Glutamatergic neuron (in vitro differentiated cells): ENCODE data around the gene TNN. TPM values are rescaled to one million over a fixed set of nuclear protein-coding genes. Genes with fewer than 3 reads are reported as not detected.

Experiments
- DNase-seq: peaks from one replicate; pipeline ENCODE4 v3.0.0; 2022
- H3K27ac Mint-ChIP-seq: one replicate; pipeline ENCODE4 v1.8.0; 2020; ENCODE audit warnings: mild to moderate bottlenecking, mixed read lengths, inconsistent platforms; ENCODE audit not compliant: unreplicated experiment
- H3K27me3 Mint-ChIP-seq: one replicate; pipeline ENCODE4 v1.8.0; 2020; ENCODE audit warnings: mild to moderate bottlenecking, moderate library complexity, mixed read lengths, inconsistent platforms; ENCODE audit not compliant: unreplicated experiment
- H3K36me3 Mint-ChIP-seq: one replicate; pipeline ENCODE4 v1.8.0; 2020; ENCODE audit warnings: mild to moderate bottlenecking, mixed read lengths, inconsistent platforms; ENCODE audit not compliant: unreplicated experiment
- H3K4me1 Mint-ChIP-seq: one replicate; pipeline ENCODE4 v1.8.0; 2020; ENCODE audit warnings: mild to moderate bottlenecking, low read depth, mixed read lengths, inconsistent platforms; ENCODE audit not compliant: unreplicated experiment
- H3K4me3 Mint-ChIP-seq: one replicate; pipeline ENCODE4 v1.8.0; 2020; ENCODE audit warnings: mild to moderate bottlenecking, mixed read lengths, inconsistent platforms; ENCODE audit not compliant: unreplicated experiment
- H3K9me3 Mint-ChIP-seq: one replicate; pipeline ENCODE4 v1.8.0; 2020; ENCODE audit warnings: mild to moderate bottlenecking, moderate library complexity, mixed read lengths, inconsistent platforms; ENCODE audit not compliant: unreplicated experiment
- total RNA-seq: library from RNA; stranded (reverse); fragmentation: NEBNext Ultra II Directional; extraction: Animal tissue kit (Norgen Biotek cat#: 25700); gene quantifications from one replicate; pipeline ENCODE4 v1.2.1, GENCODE V29; 2021; ENCODE audit not compliant: unreplicated experiment
- TF ChIP-seq, protein P1 (sequence below): fragments of 200-600 bp; sonication (generic); IDR thresholded peaks from one replicate; pipeline ENCODE4 v1.5.0; 2021; ENCODE audit not compliant: partially characterized antibody, unreplicated experiment

Gene TNN
- total RNA-seq, 1 donor from 2014 or later, result not detected

DNA sequence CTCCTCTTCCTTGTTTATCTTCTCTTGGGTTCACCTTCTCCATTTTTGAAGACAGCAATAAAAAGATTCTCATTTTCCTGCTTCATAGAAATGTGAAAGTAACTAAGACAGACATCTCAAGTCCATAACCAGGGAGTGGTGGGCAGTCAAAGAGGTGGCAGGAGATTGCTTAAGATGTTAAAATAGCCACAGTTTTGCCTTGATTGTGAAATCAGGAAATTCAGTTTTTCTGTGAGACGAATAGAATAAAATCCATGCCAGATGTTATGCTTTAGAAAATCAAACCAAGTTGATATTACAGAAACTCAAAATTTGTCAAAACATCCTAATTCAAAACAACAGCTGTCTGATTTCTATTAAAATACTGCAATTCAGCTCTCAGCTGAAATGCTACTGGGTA, 57.2 kb downstream of the TNN start:
- Mint-ChIP-seq H3K4me1 (no peaks in the 10 kb centered on the region), H3K9me3 (peaks cover 4% of the 10 kb centered on the region), H3K4me3 (no peak overlapping the region), H3K27ac (no peak overlapping the region), H3K36me3 (no peaks in the 10 kb centered on the region), H3K27me3 (peaks cover 2% of the 10 kb centered on the region)
- TF ChIP-seq, protein P1, sequence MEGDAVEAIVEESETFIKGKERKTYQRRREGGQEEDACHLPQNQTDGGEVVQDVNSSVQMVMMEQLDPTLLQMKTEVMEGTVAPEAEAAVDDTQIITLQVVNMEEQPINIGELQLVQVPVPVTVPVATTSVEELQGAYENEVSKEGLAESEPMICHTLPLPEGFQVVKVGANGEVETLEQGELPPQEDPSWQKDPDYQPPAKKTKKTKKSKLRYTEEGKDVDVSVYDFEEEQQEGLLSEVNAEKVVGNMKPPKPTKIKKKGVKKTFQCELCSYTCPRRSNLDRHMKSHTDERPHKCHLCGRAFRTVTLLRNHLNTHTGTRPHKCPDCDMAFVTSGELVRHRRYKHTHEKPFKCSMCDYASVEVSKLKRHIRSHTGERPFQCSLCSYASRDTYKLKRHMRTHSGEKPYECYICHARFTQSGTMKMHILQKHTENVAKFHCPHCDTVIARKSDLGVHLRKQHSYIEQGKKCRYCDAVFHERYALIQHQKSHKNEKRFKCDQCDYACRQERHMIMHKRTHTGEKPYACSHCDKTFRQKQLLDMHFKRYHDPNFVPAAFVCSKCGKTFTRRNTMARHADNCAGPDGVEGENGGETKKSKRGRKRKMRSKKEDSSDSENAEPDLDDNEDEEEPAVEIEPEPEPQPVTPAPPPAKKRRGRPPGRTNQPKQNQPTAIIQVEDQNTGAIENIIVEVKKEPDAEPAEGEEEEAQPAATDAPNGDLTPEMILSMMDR, result no peak
- no peak for DNase-seq

DNA sequence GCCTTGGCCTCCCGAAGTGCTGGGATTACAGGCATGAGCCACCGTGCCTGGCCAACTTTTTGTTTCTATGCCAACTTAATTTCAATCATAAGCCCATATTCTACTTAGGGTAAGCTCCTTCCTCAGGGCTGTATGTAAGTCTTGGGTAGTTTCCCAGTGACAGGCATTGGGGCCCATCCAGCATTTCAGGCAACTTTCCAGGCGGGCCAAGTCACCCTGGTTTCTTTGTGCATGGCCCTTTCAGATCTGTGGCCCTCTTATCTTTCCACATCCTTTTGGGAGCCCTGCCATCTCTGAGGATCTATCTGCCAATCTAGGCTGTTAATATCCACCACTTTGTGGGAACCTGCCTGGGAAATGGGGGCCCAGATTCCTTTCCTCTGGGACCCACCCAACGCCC, 58.7 kb downstream of the TNN start:
- no peaks in the 10 kb centered on the region for H3K36me3 Mint-ChIP-seq
- TF ChIP-seq, protein P1, result no peak
- H3K4me3 Mint-ChIP-seq, result no peak overlapping the region
- H3K4me1 Mint-ChIP-seq, result no peaks in the 10 kb centered on the region
- DNase-seq, result no peak
- peaks cover 4% of the 10 kb centered on the region for H3K9me3 Mint-ChIP-seq
- no peaks in the 10 kb centered on the region for H3K27me3 Mint-ChIP-seq
- H3K27ac Mint-ChIP-seq, result no peak overlapping the region

DNA sequence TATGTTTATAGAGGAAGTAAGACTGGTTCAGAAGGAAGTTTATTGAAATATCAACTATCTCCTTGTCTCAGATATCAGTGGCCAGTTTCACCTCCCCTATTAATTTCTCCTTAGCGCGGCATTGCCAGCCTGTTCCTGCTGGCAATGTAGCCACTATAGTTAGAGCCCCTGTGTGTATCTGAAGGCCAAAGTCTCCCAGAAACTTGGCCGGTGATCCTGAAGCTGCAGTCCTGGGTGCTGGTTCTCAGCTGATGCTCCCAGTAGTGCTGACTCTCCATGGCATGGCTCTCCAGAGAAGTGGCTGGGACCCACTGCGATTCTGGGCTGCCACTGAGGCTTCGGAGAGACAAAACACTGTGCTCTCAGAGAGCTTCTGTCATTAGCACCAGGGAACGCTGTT, 59.9 kb downstream of the TNN start:
- no peak overlapping the region for H3K4me3 Mint-ChIP-seq
- DNase-seq, result no peak
- H3K27ac Mint-ChIP-seq, result no peak overlapping the region
- H3K4me1 Mint-ChIP-seq, result no peaks in the 10 kb centered on the region
- H3K27me3 Mint-ChIP-seq, result no peaks in the 10 kb centered on the region
- H3K36me3 Mint-ChIP-seq, result no peaks in the 10 kb centered on the region
- H3K9me3 Mint-ChIP-seq, result peaks cover 1% of the 10 kb centered on the region
- TF ChIP-seq, protein P1, result no peak

DNA sequence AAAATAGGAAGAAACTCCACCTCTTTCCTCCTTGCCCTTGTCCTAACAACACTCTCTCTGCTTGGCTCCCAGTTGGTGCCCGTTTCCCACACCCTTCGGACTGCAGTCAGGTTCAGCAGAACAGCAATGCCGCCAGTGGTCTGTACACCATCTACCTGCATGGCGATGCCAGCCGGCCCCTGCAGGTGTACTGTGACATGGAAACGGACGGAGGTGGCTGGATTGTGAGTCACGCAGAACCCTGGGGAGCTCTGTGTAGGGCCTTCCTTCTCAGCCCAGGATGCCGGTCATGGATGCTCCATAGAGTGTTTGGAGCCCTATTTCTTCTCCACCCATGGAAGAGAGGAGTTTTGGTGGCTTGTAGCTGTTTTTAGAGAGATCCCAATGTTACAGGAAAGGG, 60.9 kb downstream of the TNN start:
- Mint-ChIP-seq H3K27me3 (no peaks in the 10 kb centered on the region), H3K9me3 (peaks cover 1% of the 10 kb centered on the region), H3K4me3 (no peak overlapping the region), H3K36me3 (no peaks in the 10 kb centered on the region), H3K27ac (no peak overlapping the region), H3K4me1 (no peaks in the 10 kb centered on the region)
- TF ChIP-seq, protein P1, result no peak
- no peak for DNase-seq

DNA sequence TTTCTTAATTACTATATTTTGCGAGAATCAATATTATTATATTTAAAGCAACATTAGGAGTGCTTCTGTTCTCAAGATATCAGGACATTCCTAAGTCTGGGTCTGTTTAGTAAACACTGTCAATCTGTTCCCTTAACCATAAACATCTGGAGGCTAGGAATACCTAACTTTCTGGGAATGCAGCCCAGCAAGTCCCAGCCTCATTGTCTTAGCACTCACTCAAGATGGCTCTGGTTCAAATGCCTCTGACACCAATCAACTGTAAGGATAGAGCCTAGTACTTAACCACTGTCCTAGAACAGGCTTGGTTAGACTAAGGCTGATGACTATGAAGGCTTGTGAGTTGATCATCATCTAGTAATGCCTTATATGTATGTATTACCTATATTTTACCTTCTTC, 61.5 kb downstream of the TNN start:
- H3K9me3 Mint-ChIP-seq, result peaks cover 1% of the 10 kb centered on the region
- H3K27ac Mint-ChIP-seq, result no peak overlapping the region
- DNase-seq, result no peak
- TF ChIP-seq, protein P1, result no peak
- no peaks in the 10 kb centered on the region for H3K36me3 Mint-ChIP-seq
- H3K27me3 Mint-ChIP-seq, result no peaks in the 10 kb centered on the region
- no peak overlapping the region for H3K4me3 Mint-ChIP-seq
- H3K4me1 Mint-ChIP-seq, result no peaks in the 10 kb centered on the region
